OCI-LY1 (cell line): ENCODE measurements around the gene MAPT.

Experiments
- H2AFZ ChIP-seq: fragments of 200-600 bp; sonication (generic), shearing (Covaris generic); 2 replicates; pipeline ENCODE4 v1.6.0; 2014; ENCODE audit warnings: antibody characterized with exemption, mild to moderate bottlenecking, low read length
- H3F3A ChIP-seq: fragments of 200-600 bp; sonication (generic), shearing (Covaris generic); 2 replicates; pipeline ENCODE4 v1.6.0; 2014; ENCODE audit warnings: mild to moderate bottlenecking, antibody characterized with exemption, low read length, moderate library complexity; ENCODE audit not compliant: insufficient read depth
- H3K27ac ChIP-seq: fragments of 200-600 bp; sonication (generic); 2 replicates; pipeline ENCODE4 v1.5.1; 2014; ENCODE audit warnings: low read length, mixed run types, mild to moderate bottlenecking, low read depth; ENCODE audit not compliant: poor library complexity, severe bottlenecking
- H3K27me3 ChIP-seq: fragments of 200-600 bp; sonication (generic); 2 replicates; pipeline ENCODE4 v1.6.0; 2014; ENCODE audit warnings: antibody characterized with exemption, mild to moderate bottlenecking, low read length, moderate library complexity; ENCODE audit not compliant: insufficient read depth
- H3K36me3 ChIP-seq: fragments of 200-600 bp; sonication (generic); 2 replicates; pipeline ENCODE4 v1.6.1; 2014; ENCODE audit warnings: mild to moderate bottlenecking, antibody characterized with exemption, low read length, moderate library complexity, mixed read lengths; ENCODE audit not compliant: insufficient read depth
- H3K4me1 ChIP-seq: fragments of 200-600 bp; sonication (generic); 2 replicates; pipeline ENCODE4 v1.5.1; 2014; ENCODE audit warnings: mild to moderate bottlenecking, low read length, moderate library complexity; ENCODE audit not compliant: insufficient read depth, severe bottlenecking
- H3K4me2 ChIP-seq: fragments of 200-600 bp; sonication (generic), shearing (Covaris generic); 2 replicates; pipeline ENCODE4 v1.6.1; 2014; ENCODE audit warnings: low read length
- H3K4me3 ChIP-seq: fragments of 200-600 bp; sonication (generic); 2 replicates; pipeline ENCODE4 v1.5.1; 2014; ENCODE audit warnings: low read length, low read depth, mild to moderate bottlenecking, mixed read lengths; ENCODE audit not compliant: poor library complexity, severe bottlenecking
- H3K79me2 ChIP-seq: fragments of 200-600 bp; shearing (Covaris generic); 2 replicates; pipeline ENCODE4 v1.6.1; 2016; ENCODE audit warnings: mixed run types, low read length, mixed read lengths; ENCODE audit not compliant: insufficient read depth
- H3K9ac ChIP-seq: fragments of 200-600 bp; sonication (generic), shearing (Covaris generic); 2 replicates; pipeline ENCODE4 v1.6.1; 2014; ENCODE audit warnings: mild to moderate bottlenecking, low read length, mixed read lengths
- H3K9me2 ChIP-seq: fragments of 200-600 bp; sonication (generic), shearing (Covaris generic); 2 replicates; pipeline ENCODE4 v1.6.1; 2014; ENCODE audit warnings: low read depth, mild to moderate bottlenecking, low read length, mixed read lengths
- H3K9me3 ChIP-seq: fragments of 200-600 bp; shearing (Covaris generic); 2 replicates; pipeline ENCODE4 v1.6.1; 2014; ENCODE audit warnings: low read length, mixed read lengths
- H4K20me1 ChIP-seq: fragments of 200-600 bp; sonication (generic), shearing (Covaris generic); 2 replicates; pipeline ENCODE4 v1.6.0; 2016; ENCODE audit warnings: mild to moderate bottlenecking, low read length; ENCODE audit not compliant: insufficient read depth
- CTCF ChIP-seq: fragments of 200-600 bp; sonication (generic), shearing (Covaris generic); IDR thresholded peaks from 2 replicates; pipeline ENCODE4 v1.5.1; 2017; ENCODE audit warnings: mild to moderate bottlenecking, antibody characterized with exemption, low read length, moderate library complexity, mixed read lengths
- EZH2 ChIP-seq: fragments of 200-600 bp; sonication (generic), shearing (Covaris generic); IDR thresholded peaks from 2 replicates; pipeline ENCODE4 v1.8.0; 2017; ENCODE audit warnings: borderline replicate concordance, mixed run types, mild to moderate bottlenecking, antibody characterized with exemption, low read length, moderate library complexity, mixed read lengths

MAPT gene

GRCh38 chr17:46059486-46059885 is 165.1 kb downstream of the MAPT start:
- no peaks in the 10 kb centered on the region for H3K27me3 ChIP-seq
- H3F3A ChIP-seq = no peaks in the 10 kb centered on the region
- peaks cover 50% of the 10 kb centered on the region for H3K36me3 ChIP-seq

GRCh38 chr17:46060461-46060860 is 166.1 kb downstream of the MAPT start:
- Histone ChIP-seq H3K27ac (no peak overlapping the region), H3K79me2 (no peaks in the 10 kb centered on the region), H2AFZ (no peak overlapping the region), H3K9me2 (no peaks in the 10 kb centered on the region), H3K9ac (no peak overlapping the region), H3F3A (no peaks in the 10 kb centered on the region), H3K9me3 (no peaks in the 10 kb centered on the region), H3K36me3 (peaks cover 55% of the 10 kb centered on the region), H3K27me3 (no peaks in the 10 kb centered on the region), H3K4me2 (no peak overlapping the region), H4K20me1 (no peaks in the 10 kb centered on the region), H3K4me1 (no peaks in the 10 kb centered on the region), H3K4me3 (no peak overlapping the region)
- TF ChIP-seq CTCF = no peak
- TF ChIP-seq EZH2 = no peak

More at GRCh38 chr17:46059486-46059885, 165.1 kb downstream of the MAPT start:
- Histone ChIP-seq H3K27ac (no peak overlapping the region), H3K4me3 (no peak overlapping the region), H4K20me1 (no peaks in the 10 kb centered on the region), H3K9me2 (no peaks in the 10 kb centered on the region), H3K4me2 (no peak overlapping the region), H2AFZ (no peak overlapping the region), H3K9me3 (no peaks in the 10 kb centered on the region), H3K79me2 (no peaks in the 10 kb centered on the region), H3K9ac (no peak overlapping the region), H3K4me1 (no peaks in the 10 kb centered on the region)
- TF ChIP-seq EZH2 (no peak), CTCF (no peak)

GRCh38 chr17:46061435-46061834 is 167.1 kb downstream of the MAPT start:
- no peaks in the 10 kb centered on the region for H3K27me3 ChIP-seq
- H3K9ac ChIP-seq = no peak overlapping the region
- H3K27ac ChIP-seq = no peak overlapping the region
- H4K20me1 ChIP-seq = no peaks in the 10 kb centered on the region
- no peaks in the 10 kb centered on the region for H3F3A ChIP-seq
- H3K9me3 ChIP-seq = no peaks in the 10 kb centered on the region
- H3K4me2 ChIP-seq = no peak overlapping the region
- no peaks in the 10 kb centered on the region for H3K4me1 ChIP-seq
- no peaks in the 10 kb centered on the region for H3K79me2 ChIP-seq
- TF ChIP-seq EZH2 = no peak
- TF ChIP-seq CTCF = peak; percentile 29; the same call in 1 of the 2 replicates
- H3K36me3 ChIP-seq = peaks cover 63% of the 10 kb centered on the region
- no peak overlapping the region for H3K4me3 ChIP-seq
- H2AFZ ChIP-seq = no peak overlapping the region
- no peaks in the 10 kb centered on the region for H3K9me2 ChIP-seq
